ENCODE results near the gene MICU2. TPM values are rescaled to one million over a fixed set of nuclear protein-coding genes. Genes with fewer than 3 reads are reported as not detected.
"Not testable (repeated sequence)": the region's sequence is repeated elsewhere in the genome, so short reads cannot be mapped to it uniquely, and the experiment has no call there.

MICU2 gene
- total RNA-seq, 4 donors from 2014 or later = 31.6 to 39.5 (median 36.0) TPM

- TF ChIP-seq POLR2AphosphoS5 (IDR thresholded peaks at IDR 0.05) (no peak), POLR2A (IDR thresholded peaks at IDR 0.05; ENCODE audit: low read depth) (no peak), CTCF (IDR thresholded peaks at IDR 0.05) (no peak), EP300 (IDR thresholded peaks at IDR 0.05) (no peak)
- Histone ChIP-seq H3K27ac (replicated peaks in 1 of 4) (no peak overlapping the region), H3K27me3 (no peaks in the 10 kb centered on the region), H3K4me3 (no peak overlapping the region), H3K9me3 (no peaks in the 10 kb centered on the region), H3K36me3 (peaks cover 0 to under 1% (median 0%) of the 10 kb centered on the region in 4 donors), H3K4me1 (peaks cover 0 to 2% (median under 1%) of the 10 kb centered on the region in 4 donors)
- intact Hi-C loops (cut with DNase I) = no loop called here
- WGBS = 88% methylated on average over 5 of the region's 5 CpGs
- no peak for DNase-seq (ENCODE audit: extremely low spot score)
These were observed 13.7 kb downstream of the MICU2 start for GRCh38 chr13:21590231-21590630.

GRCh38 chr13:21589510-21589909 lies 14.5 kb downstream of the MICU2 start:
- H3K27me3 ChIP-seq; H3K4me1 ChIP-seq; H3K9me3 ChIP-seq; H3K4me3 ChIP-seq; intact Hi-C loops (cut with DNase I); DNase-seq (ENCODE audit: extremely low spot score); H3K36me3 ChIP-seq; H3K27ac ChIP-seq (replicated peaks in 1 of 4): not testable (repeated sequence)
- WGBS = 98% methylated on average over 6 of the region's 6 CpGs

- H3K27ac ChIP-seq (replicated peaks in 1 of 4); DNase-seq (ENCODE audit: extremely low spot score); H3K36me3 ChIP-seq; H3K27me3 ChIP-seq; H3K4me1 ChIP-seq; H3K4me3 ChIP-seq; H3K9me3 ChIP-seq; intact Hi-C loops (cut with DNase I): not testable (repeated sequence)
- 89% methylated on average over 4 of the region's 5 CpGs for WGBS
These were observed 15.6 kb downstream of the MICU2 start for GRCh38 chr13:21588411-21588810.

GRCh38 chr13:21584973-21585592 lies 18.9 kb downstream of the MICU2 start:
- intact Hi-C loops (cut with DNase I) = no loop called here
- H3K9me3 ChIP-seq = no peaks in the 10 kb centered on the region
- DNase-seq (ENCODE audit: extremely low spot score) = no peak
- TF ChIP-seq POLR2AphosphoS5 (IDR thresholded peaks at IDR 0.05) (no peak), EP300 (IDR thresholded peaks at IDR 0.05) (no peak), CTCF (IDR thresholded peaks at IDR 0.05) (no peak), POLR2A (IDR thresholded peaks at IDR 0.05; ENCODE audit: low read depth) (no peak)
- no peaks in the 10 kb centered on the region for H3K36me3 ChIP-seq
- no peaks in the 10 kb centered on the region for H3K27me3 ChIP-seq
- no peak overlapping the region for H3K4me3 ChIP-seq
- H3K27ac ChIP-seq (replicated peaks in 1 of 4) = no peak overlapping the region
- H3K4me1 ChIP-seq = no peaks in the 10 kb centered on the region
- 100% methylated on average over 1 of the region's 1 CpG for WGBS

GRCh38 chr13:21583478-21583877 lies 20.5 kb downstream of the MICU2 start:
- H3K9me3 ChIP-seq = no peaks in the 10 kb centered on the region
- no peaks in the 10 kb centered on the region for H3K27me3 ChIP-seq
- intact Hi-C loops (cut with DNase I) = no loop called here
- WGBS = 77% methylated on average over 2 of the region's 2 CpGs
- no peak overlapping the region for H3K27ac ChIP-seq (replicated peaks in 1 of 4)
- no peaks in the 10 kb centered on the region for H3K4me1 ChIP-seq
- H3K36me3 ChIP-seq = no peaks in the 10 kb centered on the region
- no peak for DNase-seq (ENCODE audit: extremely low spot score)
- TF ChIP-seq POLR2A (IDR thresholded peaks at IDR 0.05; ENCODE audit: low read depth) (no peak), POLR2AphosphoS5 (IDR thresholded peaks at IDR 0.05) (no peak), CTCF (IDR thresholded peaks at IDR 0.05) (no peak), EP300 (IDR thresholded peaks at IDR 0.05) (no peak)
- no peak overlapping the region for H3K4me3 ChIP-seq

GRCh38 chr13:21580736-21581135 lies 23.2 kb downstream of the MICU2 start:
- no peak for TF ChIP-seq POLR2AphosphoS5 (IDR thresholded peaks at IDR 0.05)
- TF ChIP-seq POLR2A (IDR thresholded peaks at IDR 0.05; ENCODE audit: low read depth) = no peak
- no peak for TF ChIP-seq CTCF (IDR thresholded peaks at IDR 0.05)
- no peak for TF ChIP-seq EP300 (IDR thresholded peaks at IDR 0.05)
- intact Hi-C loops (cut with DNase I) = no loop called here
- Histone ChIP-seq H3K4me3 (no peak overlapping the region), H3K27ac (replicated peaks in 1 of 4) (no peak overlapping the region), H3K27me3 (no peaks in the 10 kb centered on the region), H3K4me1 (no peaks in the 10 kb centered on the region), H3K9me3 (no peaks in the 10 kb centered on the region), H3K36me3 (no peaks in the 10 kb centered on the region)
- no peak for DNase-seq (ENCODE audit: extremely low spot score)
